Measurements from ENCODE around the gene NDFIP2.

- TF ChIP-seq POLR2A (IDR thresholded peaks at IDR 0.05) = no peak
- no peak for TF ChIP-seq CTCF (IDR thresholded peaks at IDR 0.05)
Measured at GRCh38 chr13:79557666-79558065, 76.7 kb downstream of the NDFIP2 start.
